K562 (cell line): ENCODE results near the gene CYP26A1. TPM values are rescaled to one million over a fixed set of nuclear protein-coding genes. Genes with fewer than 3 reads are reported as not detected.

Experiments used
- ATAC-seq: fragments of 200-7000 bp; cut with Tn5 transposase; 3 replicates; pipeline ENCODE4 v1.9.1; 2020; ENCODE audit warnings: moderate library complexity
- BruUV-seq: library from RNA; stranded (reverse); fragments of 400-500 nt; replicated peaks from 2 replicates; lab custom pipeline; 2021; lab: Mats Ljungman, UMichigan
- CTCF ChIA-PET: fragments of 300-600 bp; formaldehyde crosslinking; extraction: SDS; loops from one replicate; lab custom pipeline; 2021; ENCODE audit warnings: low intra/inter-chr PET ratio; lab: Yijun Ruan, JAX
- POLR2A ChIA-PET: fragments of 300-600, 350-650 bp; sonication (Branson Sonifier 250); formaldehyde crosslinking; extraction: SDS; loops from one replicate; lab custom pipeline; 2021; ENCODE audit warnings: antibody characterized with exemption, inconsistent platforms; lab: Yijun Ruan, JAX
- DNase-seq, 4 experiments: peaks; one replicate each; pipeline versions ENCODE4 v3.0.0 to v3.0.0-alpha.2; 2011 to 2018; ENCODE audit warnings: low spot score in 3 of 4, mixed read lengths in 3 of 4; ENCODE audit errors: extremely low read depth in 1 of 4
- FAIRE-seq: peaks from 2 replicates; lab custom pipeline; 2011; peaks lifted over from hg19 to GRCh38; lab: Jason Lieb, UNC
- H2AFZ ChIP-seq: 2 replicates; pipeline ENCODE4 v1.6.0; 2011; ENCODE audit warnings: low read depth, low read length, control low read depth, inconsistent platforms
- H3K27ac ChIP-seq: fragments of 200-600 bp; 3 replicates; pipeline ENCODE4 v1.8.0; 2011; ENCODE audit warnings: low read depth, mild to moderate bottlenecking, control low read depth, inconsistent platforms, low read length, moderate library complexity, mixed read lengths; ENCODE audit errors: extremely low read depth
- H3K27me3 ChIP-seq, 2 experiments: fragments of 300-600 bp in 1 of 2; 2 replicates in 1 of 2; 3 replicates in 1 of 2; pipeline versions ENCODE4 v1.6.0 to v1.8.0; 2011; ENCODE audit warnings: inconsistent platforms in 2 of 2, low read length in 2 of 2, mild to moderate bottlenecking in 1 of 2, mixed read lengths in 1 of 2, moderate library complexity in 1 of 2; ENCODE audit not compliant: control insufficient read depth in 2 of 2, insufficient read depth in 2 of 2
- H3K36me3 ChIP-seq: fragments of 300-600 bp; 3 replicates; pipeline ENCODE4 v1.8.0; 2011; ENCODE audit warnings: mild to moderate bottlenecking, low read length, inconsistent platforms; ENCODE audit not compliant: control insufficient read depth, insufficient read depth
- H3K4me1 ChIP-seq, 2 experiments: fragments of 200-600 bp in 1 of 2; replicated peaks in 1 of 2; 2 replicates in 1 of 2; 3 replicates in 1 of 2; pipeline versions ENCODE4 v1.5.1 to v1.8.0; 2011; ENCODE audit warnings: inconsistent platforms in 2 of 2, low read length in 2 of 2, mild to moderate bottlenecking in 1 of 2, mixed read lengths in 1 of 2, moderate library complexity in 1 of 2; ENCODE audit not compliant: control insufficient read depth in 2 of 2, insufficient read depth in 2 of 2
- H3K4me2 ChIP-seq: 2 replicates; pipeline ENCODE4 v1.6.1; 2011; ENCODE audit warnings: low read length, control low read depth, inconsistent platforms, mixed read lengths; ENCODE audit not compliant: insufficient read depth
- H3K4me3 ChIP-seq: fragments of 200-600 bp; sonication (generic), shearing (Covaris generic); 2 replicates; pipeline ENCODE4 v1.5.1; 2016; ENCODE audit warnings: control low read depth, inconsistent platforms
- H3K79me2 ChIP-seq: fragments of 200-600 bp; 3 replicates; pipeline ENCODE4 v1.8.0; 2011; ENCODE audit warnings: low read length, inconsistent platforms; ENCODE audit not compliant: control insufficient read depth, insufficient read depth
- H3K9ac ChIP-seq, 2 experiments: 2 replicates each; pipeline versions ENCODE4 v1.6.0 to v1.6.1; 2011; ENCODE audit warnings: low read depth in 2 of 2, low read length in 2 of 2, control low read depth in 1 of 2, inconsistent platforms in 1 of 2, mild to moderate bottlenecking in 1 of 2, mixed read lengths in 1 of 2; ENCODE audit not compliant: insufficient read depth in 1 of 2
- H3K9me1 ChIP-seq: one replicate; pipeline ENCODE4 v1.6.0; 2011; ENCODE audit warnings: inconsistent platforms, mild to moderate bottlenecking, low read length, moderate library complexity; ENCODE audit not compliant: control insufficient read depth, insufficient read depth
- H3K9me3 ChIP-seq: replicated peaks from 2 replicates; pipeline ENCODE4 v1.5.1; 2011; ENCODE audit warnings: low read depth, low read length, inconsistent platforms; ENCODE audit not compliant: control insufficient read depth, insufficient read depth
- H4K20me1 ChIP-seq: replicated peaks from 2 replicates; pipeline ENCODE4 v1.6.1; 2011; ENCODE audit warnings: low read length, inconsistent platforms, mixed read lengths; ENCODE audit not compliant: control insufficient read depth, insufficient read depth
- FOXP1 ChIP-seq: sonication (generic); formaldehyde crosslinking; IDR thresholded peaks from 2 replicates; pipeline ENCODE4 v1.8.0; 2022; ENCODE audit warnings: mild to moderate bottlenecking, missing genetic modification reagents
- GABPA ChIP-seq: fragments of 200-800 bp; sonication (Bioruptor generic); conservative IDR thresholded peaks from 2 replicates; pipeline ENCODE4 v1.6.1; 2016; ENCODE audit warnings: low read depth, missing genetic modification characterization, missing compliant biosample characterization
- HNRNPLL ChIP-seq: fragments of 200-400 bp; formaldehyde crosslinking; IDR thresholded peaks from 2 replicates; pipeline ENCODE4 v1.6.1; 2017; ENCODE audit warnings: low read length, low read depth, mild to moderate bottlenecking; ENCODE audit not compliant: poor library complexity, severe bottlenecking
- IFI16 ChIP-seq: fragments of 250-450 bp; sonication (Bioruptor Pico); IDR thresholded peaks from 2 replicates; pipeline ENCODE4 v2.1.2; 2022; ENCODE audit warnings: mild to moderate bottlenecking, inconsistent platforms
- KDM2B ChIP-seq: fragments of 250-450 bp; sonication (Bioruptor Pico); IDR thresholded peaks from 2 replicates; pipeline ENCODE4 v1.8.0; 2021; ENCODE audit warnings: mild to moderate bottlenecking, moderate library complexity
- KLF16 ChIP-seq: IDR thresholded peaks from 2 replicates; pipeline ENCODE4 v1.6.1; 2016; ENCODE audit warnings: antibody characterized with exemption
- NRF1 ChIP-seq, 2 experiments: fragments of 450-650 bp; IDR thresholded peaks in 1 of 2; conservative IDR thresholded peaks in 1 of 2; 2 replicates each; pipeline ENCODE4 v1.6.1; 2014; ENCODE audit warnings: mild to moderate bottlenecking in 2 of 2
- RUNX1 ChIP-seq: sonication (generic); IDR thresholded peaks from 2 replicates; pipeline ENCODE4 v1.6.1; 2016; ENCODE audit warnings: antibody characterized with exemption, low read depth
- XRCC3 ChIP-seq: fragments of 450-650 bp; IDR thresholded peaks from 2 replicates; pipeline ENCODE4 v1.6.1; 2017; ENCODE audit warnings: mild to moderate bottlenecking, moderate library complexity
- WGBS: fragments of 100-300 bp; shearing (Covaris generic); methylation state at CpG from one replicate; pipeline ENCODE4 v1.1.6; 2016; ENCODE audit warnings: low coverage, mixed read lengths; ENCODE audit not compliant: insufficient coverage; ENCODE audit errors: missing lambda C conversion rate; 5-methylcytosine and 5-hydroxymethylcytosine counted together
- in situ Hi-C: fragments of 300-500 bp; cut with MboI; formaldehyde crosslinking; loops from 4 replicates; pipeline ENCODE4 v1.15.0; 2018; ENCODE audit warnings: inconsistent platforms, mixed read lengths
- intact Hi-C: fragments of 100-400 bp; cut with micrococcal nuclease; formaldehyde crosslinking; loops from 2 replicates; pipeline ENCODE4 v1.14.2; 2022
- polyA plus RNA-seq, 8 experiments: library from polyadenylated mRNA; depleted of rRNA in 4 of 8; stranded (reverse) in 5 of 8; unstranded in 3 of 8; fragments of >200 nt; fragmentation: Nextera tagmentation in 2 of 8; fragmentation: Illumina TruSeq in 1 of 8; extraction: Ambion mirVana in 2 of 8; extraction: Trizol in 1 of 8; gene quantifications; 2 replicates each; pipeline versions ENCODE4 v1.2.1 to v1.2.3, GENCODE V29; 2011 to 2014; ENCODE audit warnings: inconsistent platforms in 1 of 8, missing spikeins in 1 of 8
- total RNA-seq, 7 experiments: library from RNA; depleted of rRNA in 6 of 7; stranded (reverse); fragments of >200 nt in 6 of 7; fragmentation: Illumina TruSeq in 2 of 7; extraction: Trizol in 2 of 7; gene quantifications; 2 replicates each; pipeline versions ENCODE4 v1.2.1 to v1.2.3, GENCODE V29; 2011 to 2021; ENCODE audit warnings: low replicate concordance in 1 of 7
- TF ChIP-seq, protein P1 (sequence below), 3 experiments: IDR thresholded peaks in 2 of 3; conservative IDR thresholded peaks in 1 of 3; 2 replicates each; pipeline ENCODE4 v1.5.1; 2011 to 2012; ENCODE audit warnings: low read length in 3 of 3, mild to moderate bottlenecking in 3 of 3, control low read depth in 2 of 3, improper control_type of control experiment in 1 of 3, inconsistent platforms in 1 of 3, low read depth in 1 of 3, mixed read lengths in 1 of 3, moderate library complexity in 1 of 3; ENCODE audit not compliant: insufficient read depth in 2 of 3
- TF ChIP-seq, protein P2 (sequence below): fragments of 450-650 bp; IDR thresholded peaks from one replicate; pipeline ENCODE4 v1.6.1; 2018; ENCODE audit warnings: mild to moderate bottlenecking, moderate library complexity; ENCODE audit not compliant: partially characterized antibody
- TF ChIP-seq, protein P3 (sequence below): fragments of 250-450 bp; sonication (Bioruptor Pico); IDR thresholded peaks from 2 replicates; pipeline ENCODE4 v1.4.0; 2020
- TF ChIP-seq, protein P4 (sequence below), 2 experiments: fragments of 150-350 bp in 1 of 2; IDR thresholded peaks; 2 replicates each; pipeline ENCODE4 v1.6.1; 2012 to 2016; ENCODE audit warnings: low read depth in 2 of 2, low read length in 2 of 2, mild to moderate bottlenecking in 1 of 2, moderate library complexity in 1 of 2

Gene CYP26A1
- total and polyA plus RNA-seq, 9 of the 15 experiments (the other 6 are each of a cell fraction or from before 2014, with no cell fraction given) = 0.11 to 5.1 (median 1.6) TPM

DNA sequence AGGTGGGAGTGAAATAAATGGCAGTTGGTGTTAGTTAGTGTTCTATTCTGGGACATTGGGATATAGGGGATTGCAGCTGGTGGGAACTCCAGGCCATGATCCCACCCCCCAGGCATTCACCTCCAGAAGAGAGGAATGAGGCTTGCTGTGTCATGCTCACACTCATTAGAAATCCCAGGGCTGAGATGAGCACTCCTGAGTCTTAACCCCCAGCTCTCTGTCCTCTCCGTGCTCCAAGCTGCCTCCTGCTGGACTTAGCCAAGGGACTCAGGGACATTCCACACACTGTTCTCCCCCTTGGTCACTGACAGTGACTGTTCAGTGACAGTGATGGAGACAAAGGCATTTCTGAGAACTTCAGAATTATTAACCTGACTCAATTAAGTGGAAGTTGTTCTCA is 21.5 kb downstream of the CYP26A1 start (continued):
- TF ChIP-seq, protein P1, sequence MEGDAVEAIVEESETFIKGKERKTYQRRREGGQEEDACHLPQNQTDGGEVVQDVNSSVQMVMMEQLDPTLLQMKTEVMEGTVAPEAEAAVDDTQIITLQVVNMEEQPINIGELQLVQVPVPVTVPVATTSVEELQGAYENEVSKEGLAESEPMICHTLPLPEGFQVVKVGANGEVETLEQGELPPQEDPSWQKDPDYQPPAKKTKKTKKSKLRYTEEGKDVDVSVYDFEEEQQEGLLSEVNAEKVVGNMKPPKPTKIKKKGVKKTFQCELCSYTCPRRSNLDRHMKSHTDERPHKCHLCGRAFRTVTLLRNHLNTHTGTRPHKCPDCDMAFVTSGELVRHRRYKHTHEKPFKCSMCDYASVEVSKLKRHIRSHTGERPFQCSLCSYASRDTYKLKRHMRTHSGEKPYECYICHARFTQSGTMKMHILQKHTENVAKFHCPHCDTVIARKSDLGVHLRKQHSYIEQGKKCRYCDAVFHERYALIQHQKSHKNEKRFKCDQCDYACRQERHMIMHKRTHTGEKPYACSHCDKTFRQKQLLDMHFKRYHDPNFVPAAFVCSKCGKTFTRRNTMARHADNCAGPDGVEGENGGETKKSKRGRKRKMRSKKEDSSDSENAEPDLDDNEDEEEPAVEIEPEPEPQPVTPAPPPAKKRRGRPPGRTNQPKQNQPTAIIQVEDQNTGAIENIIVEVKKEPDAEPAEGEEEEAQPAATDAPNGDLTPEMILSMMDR (IDR thresholded peaks at IDR 0.05 in 2 of 3, conservative IDR thresholded peaks at IDR 0.05 in 1 of 3; ENCODE audit: insufficient read depth in 2 of 3, low read depth in 1 of 3, low read length in 3 of 3) = peak in 2 of 3 experiments; percentile 19 to 33; a peak in 1 of 6 replicates
- TF ChIP-seq XRCC3 = no peak
- TF ChIP-seq, protein P2, sequence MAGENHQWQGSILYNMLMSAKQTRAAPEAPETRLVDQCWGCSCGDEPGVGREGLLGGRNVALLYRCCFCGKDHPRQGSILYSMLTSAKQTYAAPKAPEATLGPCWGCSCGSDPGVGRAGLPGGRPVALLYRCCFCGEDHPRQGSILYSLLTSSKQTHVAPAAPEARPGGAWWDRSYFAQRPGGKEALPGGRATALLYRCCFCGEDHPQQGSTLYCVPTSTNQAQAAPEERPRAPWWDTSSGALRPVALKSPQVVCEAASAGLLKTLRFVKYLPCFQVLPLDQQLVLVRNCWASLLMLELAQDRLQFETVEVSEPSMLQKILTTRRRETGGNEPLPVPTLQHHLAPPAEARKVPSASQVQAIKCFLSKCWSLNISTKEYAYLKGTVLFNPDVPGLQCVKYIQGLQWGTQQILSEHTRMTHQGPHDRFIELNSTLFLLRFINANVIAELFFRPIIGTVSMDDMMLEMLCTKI = no peak

DNA sequence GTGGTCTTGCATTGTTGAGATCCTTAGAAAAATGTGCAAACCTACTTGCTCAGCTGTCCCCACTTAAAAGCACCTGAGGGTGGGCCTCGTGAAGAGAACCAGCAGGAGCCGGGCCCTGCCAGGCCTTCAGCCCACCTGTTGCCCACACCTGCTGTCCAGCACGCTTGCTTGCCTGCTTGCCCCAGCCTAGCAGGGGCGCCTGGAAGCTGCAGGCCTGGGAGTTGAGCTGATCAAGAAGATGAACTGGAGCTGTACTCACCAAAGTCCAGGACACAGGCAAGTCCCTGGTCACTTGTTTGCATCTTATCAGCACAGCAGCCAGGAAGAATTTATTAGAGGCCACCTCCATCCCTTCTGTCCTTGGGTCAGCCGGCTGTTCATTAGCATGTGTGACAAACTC is 23.2 kb downstream of the CYP26A1 start:
- Histone ChIP-seq H3K9me1 (no peaks in the 10 kb centered on the region), H2AFZ (peak overlapping the region; percentile 51; the same call in 1 of the 2 replicates), H3K79me2 (no peaks in the 10 kb centered on the region), H3K4me3 (no peak overlapping the region), H3K27me3 (no peaks in the 10 kb centered on the region), H3K27ac (no peak overlapping the region), H3K36me3 (no peaks in the 10 kb centered on the region), H3K4me1 (peaks cover 7 to 11% of the 10 kb centered on the region in 2 experiments; a peak in 4 of 5 replicates), H3K9ac (peak overlapping the region in 1 of 2 experiments; percentile 85; a peak in 2 of 4 replicates), H4K20me1 (no peaks in the 10 kb centered on the region), H3K4me2 (no peak overlapping the region), H3K9me3 (no peaks in the 10 kb centered on the region)
- ChIA-PET CTCF (no interaction called here), POLR2A (interaction anchor here (0.7 kb wide), 1 partner anchor 103 kb away, joined by 4 read pairs; no protein-coding TSS in a partner anchor)
- BruUV-seq = no TSS peak
- in situ Hi-C loops = no loop called here
- intact Hi-C loops = no loop called here
- DNase-seq (peak in 2 of 4 experiments; percentile 8 to 32), ATAC-seq (peak; percentile 47), FAIRE-seq (no peak)
- 33% methylated on average over 5 of the region's 5 CpGs for WGBS
- TF ChIP-seq IFI16 (CRISPR knock-in tag) (no peak), HNRNPLL (no peak), KDM2B (CRISPR knock-in tag) (no peak), FOXP1 (CRISPR knock-in tag) (no peak), KLF16 (no peak), RUNX1 (no peak), GABPA (no peak), NRF1 (conservative IDR thresholded peaks at IDR 0.05 in 1 of 2, IDR thresholded peaks at IDR 0.05 in 1 of 2) (no peak)
- TF ChIP-seq, protein P3, sequence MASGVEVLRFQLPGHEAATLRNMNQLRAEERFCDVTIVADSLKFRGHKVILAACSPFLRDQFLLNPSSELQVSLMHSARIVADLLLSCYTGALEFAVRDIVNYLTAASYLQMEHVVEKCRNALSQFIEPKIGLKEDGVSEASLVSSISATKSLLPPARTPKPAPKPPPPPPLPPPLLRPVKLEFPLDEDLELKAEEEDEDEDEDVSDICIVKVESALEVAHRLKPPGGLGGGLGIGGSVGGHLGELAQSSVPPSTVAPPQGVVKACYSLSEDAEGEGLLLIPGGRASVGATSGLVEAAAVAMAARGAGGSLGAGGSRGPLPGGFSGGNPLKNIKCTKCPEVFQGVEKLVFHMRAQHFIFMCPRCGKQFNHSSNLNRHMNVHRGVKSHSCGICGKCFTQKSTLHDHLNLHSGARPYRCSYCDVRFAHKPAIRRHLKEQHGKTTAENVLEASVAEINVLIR (CRISPR knock-in tag) = no peak
- TF ChIP-seq, protein P4, sequence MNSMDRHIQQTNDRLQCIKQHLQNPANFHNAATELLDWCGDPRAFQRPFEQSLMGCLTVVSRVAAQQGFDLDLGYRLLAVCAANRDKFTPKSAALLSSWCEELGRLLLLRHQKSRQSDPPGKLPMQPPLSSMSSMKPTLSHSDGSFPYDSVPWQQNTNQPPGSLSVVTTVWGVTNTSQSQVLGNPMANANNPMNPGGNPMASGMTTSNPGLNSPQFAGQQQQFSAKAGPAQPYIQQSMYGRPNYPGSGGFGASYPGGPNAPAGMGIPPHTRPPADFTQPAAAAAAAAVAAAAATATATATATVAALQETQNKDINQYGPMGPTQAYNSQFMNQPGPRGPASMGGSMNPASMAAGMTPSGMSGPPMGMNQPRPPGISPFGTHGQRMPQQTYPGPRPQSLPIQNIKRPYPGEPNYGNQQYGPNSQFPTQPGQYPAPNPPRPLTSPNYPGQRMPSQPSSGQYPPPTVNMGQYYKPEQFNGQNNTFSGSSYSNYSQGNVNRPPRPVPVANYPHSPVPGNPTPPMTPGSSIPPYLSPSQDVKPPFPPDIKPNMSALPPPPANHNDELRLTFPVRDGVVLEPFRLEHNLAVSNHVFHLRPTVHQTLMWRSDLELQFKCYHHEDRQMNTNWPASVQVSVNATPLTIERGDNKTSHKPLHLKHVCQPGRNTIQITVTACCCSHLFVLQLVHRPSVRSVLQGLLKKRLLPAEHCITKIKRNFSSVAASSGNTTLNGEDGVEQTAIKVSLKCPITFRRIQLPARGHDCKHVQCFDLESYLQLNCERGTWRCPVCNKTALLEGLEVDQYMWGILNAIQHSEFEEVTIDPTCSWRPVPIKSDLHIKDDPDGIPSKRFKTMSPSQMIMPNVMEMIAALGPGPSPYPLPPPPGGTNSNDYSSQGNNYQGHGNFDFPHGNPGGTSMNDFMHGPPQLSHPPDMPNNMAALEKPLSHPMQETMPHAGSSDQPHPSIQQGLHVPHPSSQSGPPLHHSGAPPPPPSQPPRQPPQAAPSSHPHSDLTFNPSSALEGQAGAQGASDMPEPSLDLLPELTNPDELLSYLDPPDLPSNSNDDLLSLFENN (IDR thresholded peaks at IDR 0.05; ENCODE audit: low read depth in 2 of 2, low read length in 2 of 2) = no peak
